NCI-H524 treated with DMSO at 0.1 percent for 48 hours (cell line): Measurements from ENCODE around the gene CCR9.
"Not testable (repeated sequence)": the region's sequence is repeated elsewhere in the genome, so short reads cannot be mapped to it uniquely, and the experiment has no call there.

Source experiments
- DNase-seq: peaks from one replicate; lab custom pipeline; 2025; lab: John Stamatoyannopoulos, UW

Gene CCR9

GRCh38 chr3:45885979-45886705 is at the start of gene CCR9:
Gene CCR9, plus strand, starts transcription at chr3:45886543. Its CDS starts 8,391 bp downstream, at chr3:45894934.
- DNase-seq = no peak

- no peak for DNase-seq
Measured at GRCh38 chr3:45838466-45838865, 47.9 kb upstream of the CCR9 start.

- no peak for DNase-seq
Measured at GRCh38 chr3:45841420-45841756, 45.0 kb upstream of the CCR9 start.

GRCh38 chr3:45841757-45842491 is 44.4 kb upstream of the CCR9 start, which contains the start of gene LZTFL1:
Gene LZTFL1, minus strand, starts transcription at chr3:45842119. Its CDS starts 128 bp downstream, at chr3:45841991.
- peak; percentile 79 for DNase-seq

GRCh38 chr3:45842851-45843625 is 43.3 kb upstream of the CCR9 start:
- no peak for DNase-seq

GRCh38 chr3:45844616-45845015 is 41.7 kb upstream of the CCR9 start:
- no peak for DNase-seq

- DNase-seq = peak; percentile 3
Measured at GRCh38 chr3:45848392-45848791, 38.0 kb upstream of the CCR9 start.

GRCh38 chr3:45852828-45853227 is 33.5 kb upstream of the CCR9 start:
- DNase-seq = no peak

- not testable (repeated sequence) for DNase-seq
Measured at GRCh38 chr3:45856323-45856722, 30.0 kb upstream of the CCR9 start.

GRCh38 chr3:45857024-45857423 is 29.3 kb upstream of the CCR9 start:
- DNase-seq = not testable (repeated sequence)

GRCh38 chr3:45858809-45859543 is 27.4 kb upstream of the CCR9 start:
- DNase-seq = no peak

- no peak for DNase-seq
Measured at GRCh38 chr3:45860481-45860880, 25.9 kb upstream of the CCR9 start.

GRCh38 chr3:45861043-45861719 is 25.2 kb upstream of the CCR9 start:
- no peak for DNase-seq

- no peak for DNase-seq
Measured at GRCh38 chr3:45864760-45865519, 21.4 kb upstream of the CCR9 start.

GRCh38 chr3:45865563-45865962 is 20.8 kb upstream of the CCR9 start:
- no peak for DNase-seq

- DNase-seq = no peak
Measured at GRCh38 chr3:45868213-45868612, 18.1 kb upstream of the CCR9 start.

- DNase-seq = no peak
Measured at GRCh38 chr3:45868650-45869049, 17.7 kb upstream of the CCR9 start.

- DNase-seq = no peak
Measured at GRCh38 chr3:45869638-45870037, 16.7 kb upstream of the CCR9 start.

GRCh38 chr3:45870099-45870498 is 16.2 kb upstream of the CCR9 start:
- no peak for DNase-seq

GRCh38 chr3:45871780-45872179 is 14.6 kb upstream of the CCR9 start:
- no peak for DNase-seq

- no peak for DNase-seq
Measured at GRCh38 chr3:45872569-45872968, 13.8 kb upstream of the CCR9 start.
